Measurements from ENCODE around the gene ALDH4A1. TPM values are rescaled to one million over a fixed set of nuclear protein-coding genes. Genes with fewer than 3 reads are reported as not detected.
A peak's percentile ranks its signal among the peaks of the same experiment; 100 is the strongest.

The ALDH4A1 gene
- total and polyA plus RNA-seq, 4 donors: 162 to 424 (median 244) TPM

GRCh38 chr1:18938707-18939070, 36.3 kb upstream of the ALDH4A1 start:
- Histone ChIP-seq H3K36me3 (ENCODE audit: control insufficient read depth in 4 of 4, insufficient read depth in 3 of 4, low read depth in 1 of 4, low read length in 3 of 4) (no peaks in the 10 kb centered on the region), H3K27ac (ENCODE audit: low read depth in 1 of 2, low read length in 2 of 2) (no peak overlapping the region), H3K9ac (ENCODE audit: low read depth in 1 of 2, low read length in 2 of 2) (no peak overlapping the region), H3K4me3 (ENCODE audit: low read depth in 1 of 3, low read length in 3 of 3) (no peak overlapping the region), H3K27me3 (ENCODE audit: control insufficient read depth in 4 of 4, insufficient read depth in 4 of 4, low read length in 3 of 4) (no peaks in the 10 kb centered on the region), H3K4me1 (ENCODE audit: control insufficient read depth in 4 of 4, insufficient read depth in 4 of 4, low read length in 3 of 4) (peaks cover 5 to 13% (median 8%) of the 10 kb centered on the region in 4 donors), H3K9me3 (ENCODE audit: control insufficient read depth in 4 of 4, low read length in 3 of 4) (no peaks in the 10 kb centered on the region)
- TF ChIP-seq TAF1 (conservative IDR thresholded peaks at IDR 0.05): no peak
- TF ChIP-seq SP1 (IDR thresholded peaks at IDR 0.05): no peak
- no peak for TF ChIP-seq RAD21 (IDR thresholded peaks at IDR 0.05)
- no peak for TF ChIP-seq YY1 (IDR thresholded peaks at IDR 0.05)
- TF ChIP-seq EGR1 (IDR thresholded peaks at IDR 0.05; ENCODE audit: low read depth in 2 of 2): no peak
- no peak for TF ChIP-seq FOXA2 (IDR thresholded peaks at IDR 0.05)
- no peak for TF ChIP-seq FOXA1 (IDR thresholded peaks at IDR 0.05)
- WGBS: 56% methylated on average over 2 of the region's 2 CpGs
- DNase-seq (ENCODE audit: low spot score): no peak

- H3K27ac ChIP-seq (ENCODE audit: low read depth in 1 of 2, low read length in 2 of 2): no peak overlapping the region
- DNase-seq (ENCODE audit: low spot score): no peak
Observed at GRCh38 chr1:18938008-18938706, 35.8 kb upstream of the ALDH4A1 start.

GRCh38 chr1:18937539-18937938, 35.2 kb upstream of the ALDH4A1 start:
- Histone ChIP-seq H3K27ac (ENCODE audit: low read depth in 1 of 2, low read length in 2 of 2) (peak overlapping the region in 1 of 2 donors; percentile 18), H3K9ac (ENCODE audit: low read depth in 1 of 2, low read length in 2 of 2) (no peak overlapping the region), H3K36me3 (ENCODE audit: control insufficient read depth in 4 of 4, insufficient read depth in 3 of 4, low read depth in 1 of 4, low read length in 3 of 4) (no peaks in the 10 kb centered on the region), H3K9me3 (ENCODE audit: control insufficient read depth in 4 of 4, low read length in 3 of 4) (no peaks in the 10 kb centered on the region), H3K4me3 (ENCODE audit: low read depth in 1 of 3, low read length in 3 of 3) (no peak overlapping the region), H3K4me1 (ENCODE audit: control insufficient read depth in 4 of 4, insufficient read depth in 4 of 4, low read length in 3 of 4) (peaks cover 5 to 13% (median 8%) of the 10 kb centered on the region in 4 donors), H3K27me3 (ENCODE audit: control insufficient read depth in 4 of 4, insufficient read depth in 4 of 4, low read length in 3 of 4) (no peaks in the 10 kb centered on the region)
- 88% methylated on average over 8 of the region's 8 CpGs for WGBS
- DNase-seq (ENCODE audit: low spot score): no peak
- TF ChIP-seq SP1 (IDR thresholded peaks at IDR 0.05) (no peak), HNF4G (IDR thresholded peaks at IDR 0.05) (no peak), CTCF (IDR thresholded peaks at IDR 0.05; ENCODE audit: low read depth, low read length, missing input control) (no peak), GABPA (IDR thresholded peaks at IDR 0.05 in 1 of 2, conservative IDR thresholded peaks at IDR 0.05 in 1 of 2) (no peak), NR2F2 (IDR thresholded peaks at IDR 0.05) (no peak), HNF4A (conservative IDR thresholded peaks at IDR 0.05) (no peak), ATF3 (IDR thresholded peaks at IDR 0.05) (no peak), YY1 (IDR thresholded peaks at IDR 0.05) (no peak), MAX (IDR thresholded peaks at IDR 0.05) (no peak), ZBTB33 (IDR thresholded peaks at IDR 0.05) (no peak), RXRA (IDR thresholded peaks at IDR 0.05) (no peak), JUND (IDR thresholded peaks at IDR 0.05) (no peak), FOXA1 (IDR thresholded peaks at IDR 0.05) (no peak), EGR1 (IDR thresholded peaks at IDR 0.05; ENCODE audit: low read depth in 2 of 2) (no peak)

More at GRCh38 chr1:18938008-18938706, 35.8 kb upstream of the ALDH4A1 start:
- no peaks in the 10 kb centered on the region for H3K9me3 ChIP-seq (ENCODE audit: control insufficient read depth in 4 of 4, low read length in 3 of 4)
- H3K4me3 ChIP-seq (ENCODE audit: low read depth in 1 of 3, low read length in 3 of 3): no peak overlapping the region
- WGBS: 89% methylated on average over 14 of the region's 14 CpGs
- no peak overlapping the region for H3K9ac ChIP-seq (ENCODE audit: low read depth in 1 of 2, low read length in 2 of 2)
- TF ChIP-seq FOXA2 (IDR thresholded peaks at IDR 0.05): no peak
- no peak for TF ChIP-seq YY1 (IDR thresholded peaks at IDR 0.05)
- TF ChIP-seq TAF1 (conservative IDR thresholded peaks at IDR 0.05): no peak
- no peak for TF ChIP-seq HNF4G (IDR thresholded peaks at IDR 0.05)
- no peak for TF ChIP-seq FOXA1 (IDR thresholded peaks at IDR 0.05)
- TF ChIP-seq NR2F2 (IDR thresholded peaks at IDR 0.05): no peak
- TF ChIP-seq MAX (IDR thresholded peaks at IDR 0.05): no peak
- TF ChIP-seq ZBTB33 (IDR thresholded peaks at IDR 0.05): no peak
- no peaks in the 10 kb centered on the region for H3K36me3 ChIP-seq (ENCODE audit: control insufficient read depth in 4 of 4, insufficient read depth in 3 of 4, low read depth in 1 of 4, low read length in 3 of 4)
- H3K4me1 ChIP-seq (ENCODE audit: control insufficient read depth in 4 of 4, insufficient read depth in 4 of 4, low read length in 3 of 4): peaks cover 5 to 13% (median 8%) of the 10 kb centered on the region in 4 donors
- H3K27me3 ChIP-seq (ENCODE audit: control insufficient read depth in 4 of 4, insufficient read depth in 4 of 4, low read length in 3 of 4): no peaks in the 10 kb centered on the region

Measured in liver (tissue), 9 donors.